Measurements from ENCODE around the gene ZBTB45. TPM values are rescaled to one million over a fixed set of nuclear protein-coding genes. Genes with fewer than 3 reads are reported as not detected.

The ZBTB45 gene
- total and polyA plus RNA-seq, 8 donors = 4.3 to 9.3 (median 6.3) TPM

- FAIRE-seq = no peak
- peaks cover 0 to 10% (median 0%) of the 10 kb centered on the region in 3 donors for H3K36me3 ChIP-seq
- 18 to 26% methylated on average over 12 of the region's 12 CpGs for WGBS, 2 donors
- no peak for TF ChIP-seq CTCF (IDR thresholded peaks at IDR 0.05)
- peak overlapping the region; percentile 35 to 81 (median 48) for H3K4me3 ChIP-seq
- DNase-seq = peak in 2 of 6 donors; percentile 33 to 35
- H3K9me3 ChIP-seq = no peaks in the 10 kb centered on the region
- no peak for ATAC-seq
- H3K27ac ChIP-seq = peak overlapping the region in 3 of 4 donors; percentile 68 to 100 (median 99)
- H3K4me1 ChIP-seq = peaks cover 17 to 36% (median 23%) of the 10 kb centered on the region in 3 donors
- intact Hi-C loops (cut with DNase I) = no loop called here
- no peaks in the 10 kb centered on the region for H3K27me3 ChIP-seq
These were observed 37.8 kb upstream of the ZBTB45 start for GRCh38 chr19:58557221-58558065.

- Histone ChIP-seq H3K9me3 (no peaks in the 10 kb centered on the region), H3K36me3 (peaks cover 0 to 14% (median 0%) of the 10 kb centered on the region in 3 donors), H3K4me1 (peaks cover 11 to 30% (median 16%) of the 10 kb centered on the region in 3 donors), H3K27me3 (no peaks in the 10 kb centered on the region), H3K27ac (no peak overlapping the region), H3K4me3 (peak overlapping the region in 2 of 4 donors; percentile 57 to 81)
- intact Hi-C loops (cut with DNase I) = no loop called here
- DNase-seq (peak in 3 of 6 donors; percentile 20 to 40 (median 23)), ATAC-seq (no peak), FAIRE-seq (no peak)
- TF ChIP-seq CTCF (IDR thresholded peaks at IDR 0.05) = no peak
- WGBS, 2 donors = 45 to 50% methylated on average over 10 of the region's 10 CpGs
These were observed 37.1 kb upstream of the ZBTB45 start for GRCh38 chr19:58556622-58557220.

- H3K36me3 ChIP-seq = peaks cover 0 to 20% (median 0%) of the 10 kb centered on the region in 3 donors
- H3K9me3 ChIP-seq = no peaks in the 10 kb centered on the region
- TF ChIP-seq CTCF (IDR thresholded peaks at IDR 0.05) = no peak
- no peak for ATAC-seq
- FAIRE-seq = no peak
- no peaks in the 10 kb centered on the region for H3K27me3 ChIP-seq
- peak in 4 of 6 donors; percentile 38 to 67 (median 48) for DNase-seq
- intact Hi-C loops (cut with DNase I) = no loop called here
- 78 to 83% methylated on average over 16 of the region's 16 CpGs for WGBS, 2 donors
- H3K27ac ChIP-seq = no peak overlapping the region
- peaks cover 11 to 28% (median 13%) of the 10 kb centered on the region in 3 donors for H3K4me1 ChIP-seq
- no peak overlapping the region for H3K4me3 ChIP-seq
These were observed 36.5 kb upstream of the ZBTB45 start for GRCh38 chr19:58555920-58556621.

- Histone ChIP-seq H3K27ac (peak overlapping the region; percentile 73 to 93 (median 87)), H3K27me3 (no peaks in the 10 kb centered on the region), H3K9me3 (no peaks in the 10 kb centered on the region), H3K4me1 (peaks cover 11 to 28% (median 13%) of the 10 kb centered on the region in 3 donors), H3K4me3 (peak overlapping the region; percentile 63 to 88 (median 72)), H3K36me3 (peaks cover under 1 to 27% (median 3%) of the 10 kb centered on the region in 3 donors)
- ATAC-seq (no peak), DNase-seq (peak in 3 of 6 donors; percentile 31 to 60 (median 46)), FAIRE-seq (no peak)
- 40 to 57% methylated on average over 4 of the region's 4 CpGs for WGBS, 2 donors
- intact Hi-C loops (cut with DNase I) = no loop called here
- no peak for TF ChIP-seq CTCF (IDR thresholded peaks at IDR 0.05)
These were observed 35.8 kb upstream of the ZBTB45 start for GRCh38 chr19:58555369-58555885.
